NCI-H1694 treated with DMSO at 0.1 percent for 48 hours (cell line): ENCODE data around the gene PIGM.

Experiments used
- DNase-seq: peaks from one replicate; lab custom pipeline; 2025; lab: John Stamatoyannopoulos, UW

Gene PIGM

DNA sequence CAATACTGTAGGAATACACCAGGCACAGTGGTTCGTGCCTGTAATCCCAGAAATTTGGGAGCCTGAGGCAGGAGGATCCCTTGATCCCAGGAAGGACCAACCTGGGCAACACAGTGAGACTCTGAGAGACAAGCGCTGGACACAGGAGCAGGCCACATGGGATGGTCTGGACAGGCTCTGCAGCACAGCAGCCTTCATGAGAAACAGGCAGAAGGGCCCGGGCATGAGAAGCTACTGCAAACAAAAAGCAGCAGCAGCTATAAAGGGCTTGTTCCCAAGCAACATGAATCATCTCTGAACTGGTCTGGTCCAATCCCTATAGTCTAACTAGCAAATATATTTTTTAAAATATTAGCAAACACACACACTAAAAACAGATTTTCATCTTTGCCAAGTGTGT lies 42.2 kb downstream of the PIGM start:
- DNase-seq, result no peak

GRCh38 chr1:159988006-159988405 lies 43.8 kb downstream of the PIGM start:
- no peak for DNase-seq

GRCh38 chr1:159987186-159987585 lies 44.6 kb downstream of the PIGM start:
- no peak for DNase-seq

DNA sequence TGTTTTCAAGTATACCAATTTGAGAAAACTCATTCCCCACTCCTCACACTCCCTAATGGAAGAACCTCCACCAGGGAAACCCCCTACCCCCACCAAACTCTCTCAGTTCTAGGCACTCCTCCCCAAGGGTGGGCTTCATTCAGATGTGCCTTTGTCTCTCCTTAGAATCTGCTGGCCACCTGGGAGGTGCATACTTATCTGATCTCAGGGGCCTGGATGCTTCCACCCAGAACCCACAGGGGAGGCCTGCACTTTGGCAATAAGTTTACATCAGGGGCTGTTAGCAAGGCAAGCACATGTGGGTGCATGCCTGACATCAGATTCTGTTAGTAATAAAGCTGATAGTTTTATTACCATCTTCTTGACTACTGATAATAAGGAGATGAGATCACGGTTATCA lies 45.3 kb downstream of the PIGM start:
- no peak for DNase-seq

- no peak for DNase-seq
Observed at GRCh38 chr1:159986093-159986492, 45.7 kb downstream of the PIGM start.

- DNase-seq, result no peak
Observed at GRCh38 chr1:159985473-159985872, 46.3 kb downstream of the PIGM start.

- no peak for DNase-seq
Observed at GRCh38 chr1:159983681-159984080, 48.1 kb downstream of the PIGM start.

- no peak for DNase-seq
Observed at GRCh38 chr1:159982280-159982679, 49.5 kb downstream of the PIGM start.

- no peak for DNase-seq
Observed at GRCh38 chr1:159981351-159982055, 50.3 kb downstream of the PIGM start.

DNA sequence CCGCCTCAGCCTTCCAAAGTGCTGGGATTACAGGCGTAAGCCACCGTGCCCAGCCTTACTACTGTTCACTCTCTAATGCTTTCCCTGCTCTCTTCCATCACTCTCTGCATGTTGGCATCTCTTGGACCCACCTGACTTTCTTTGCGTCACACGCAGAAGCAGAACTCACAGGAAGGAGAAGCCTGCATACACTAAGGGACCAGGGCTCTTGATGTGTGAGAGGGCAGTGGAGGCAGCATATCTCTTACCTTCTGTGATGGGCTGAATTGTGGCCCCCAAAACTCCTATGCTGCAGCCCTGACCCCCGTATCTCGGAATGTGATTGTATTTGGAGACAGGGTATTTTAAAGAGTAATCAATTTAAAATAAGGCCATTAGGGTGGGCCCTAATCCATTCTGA lies 51.0 kb downstream of the PIGM start:
- DNase-seq, result no peak

- DNase-seq, result no peak
Observed at GRCh38 chr1:159980076-159980475, 51.7 kb downstream of the PIGM start.

- DNase-seq, result no peak
Observed at GRCh38 chr1:159979257-159979656, 52.5 kb downstream of the PIGM start.

DNA sequence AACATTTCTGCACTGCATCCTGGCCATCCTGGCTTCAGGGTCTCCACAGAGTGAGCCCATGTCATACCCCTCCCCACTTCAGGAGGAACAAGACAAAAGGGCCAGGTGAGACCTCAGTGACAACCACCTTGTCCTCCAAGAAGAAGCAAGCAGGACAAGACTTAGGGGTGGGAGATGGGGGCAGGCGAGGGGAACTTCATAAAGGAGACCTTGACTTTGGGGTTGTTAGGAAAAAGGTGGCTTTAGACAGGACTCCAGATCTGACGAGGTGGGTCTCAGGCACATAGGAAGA lies 53.7 kb downstream of the PIGM start:
- no peak for DNase-seq

DNA sequence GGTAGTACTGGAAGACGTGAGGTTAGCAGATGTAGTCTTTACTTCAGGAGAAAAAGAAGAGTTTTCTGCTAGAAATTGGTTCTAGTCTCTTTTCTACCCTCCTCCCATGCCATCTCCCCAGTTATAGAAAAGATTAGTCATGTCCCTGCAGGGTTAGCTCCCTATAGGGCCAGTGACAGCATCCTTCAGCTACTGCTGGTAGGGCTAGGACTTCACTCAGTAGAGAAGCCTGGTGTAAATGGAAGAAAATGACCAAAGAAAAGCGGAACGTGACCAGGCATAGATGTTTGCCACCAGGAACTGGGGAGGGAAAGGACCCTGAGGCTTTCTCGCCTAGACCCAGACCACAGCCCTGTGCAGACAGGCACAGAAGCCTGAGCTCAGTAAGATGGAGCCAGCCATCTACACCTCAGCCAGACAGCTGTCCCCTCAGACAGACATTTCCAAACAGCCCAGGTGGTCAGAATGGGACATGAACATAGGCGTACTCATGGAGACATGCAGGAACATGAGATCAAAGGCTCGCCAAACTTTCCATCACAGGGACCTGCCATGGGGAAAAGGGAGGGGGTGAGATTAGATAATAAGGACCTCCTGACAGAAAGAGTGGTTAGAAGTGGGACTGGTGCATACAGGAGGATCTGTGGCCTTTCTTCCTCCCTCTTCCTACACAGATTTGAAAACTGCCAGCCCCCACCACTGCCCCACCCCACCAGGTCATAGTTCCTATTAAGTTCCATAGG lies 54.3 kb downstream of the PIGM start:
- DNase-seq, result no peak
